Activated CD4-positive, alpha-beta T cell treated with anti-CD3 and anti-CD28 coated beads, Interleukin-2, amount 50 U/mL, for 1 hour (primary cell): ENCODE data around the gene NEK5.
"Not testable (repeated sequence)": the region's sequence is repeated elsewhere in the genome, so short reads cannot be mapped to it uniquely, and the experiment has no call there.

ENCODE experiments used
- DNase-seq: peaks from one replicate; pipeline ENCODE4 v3.0.0-alpha.2; 2020

The NEK5 gene

GRCh38 chr13:52136763-52137162 lies 7.9 kb upstream of the NEK5 start:
- no peak for DNase-seq

- DNase-seq = no peak
Observed at GRCh38 chr13:52130641-52131040, 1.8 kb upstream of the NEK5 start.

GRCh38 chr13:52127783-52128702 lies 830 bp downstream of the NEK5 start:
- peak; percentile 51 for DNase-seq

GRCh38 chr13:52127378-52127777 lies 1.5 kb downstream of the NEK5 start:
- no peak for DNase-seq

GRCh38 chr13:52125547-52125946 lies 3.3 kb downstream of the NEK5 start:
- DNase-seq = no peak

- DNase-seq = no peak
Observed at GRCh38 chr13:52118595-52118994, 10.3 kb downstream of the NEK5 start.

GRCh38 chr13:52118095-52118494 lies 10.8 kb downstream of the NEK5 start:
- DNase-seq = no peak

GRCh38 chr13:52112591-52112990 lies 16.3 kb downstream of the NEK5 start:
- DNase-seq = no peak

- DNase-seq = no peak
Observed at GRCh38 chr13:52109116-52109670, 19.7 kb downstream of the NEK5 start.

- no peak for DNase-seq
Observed at GRCh38 chr13:52105841-52106240, 23.0 kb downstream of the NEK5 start.

GRCh38 chr13:52104624-52105023 lies 24.2 kb downstream of the NEK5 start:
- no peak for DNase-seq

- no peak for DNase-seq
Observed at GRCh38 chr13:52103386-52103785, 25.5 kb downstream of the NEK5 start.

GRCh38 chr13:52102423-52102822 lies 26.4 kb downstream of the NEK5 start:
- DNase-seq = not testable (repeated sequence)

- DNase-seq = no peak
Observed at GRCh38 chr13:52097197-52097596, 31.7 kb downstream of the NEK5 start.

- no peak for DNase-seq
Observed at GRCh38 chr13:52096748-52097147, 32.1 kb downstream of the NEK5 start.

- DNase-seq = no peak
Observed at GRCh38 chr13:52096062-52096461, 32.8 kb downstream of the NEK5 start.

- DNase-seq = no peak
Observed at GRCh38 chr13:52092087-52092486, 36.8 kb downstream of the NEK5 start.

- DNase-seq = no peak
Observed at GRCh38 chr13:52091473-52091872, 37.4 kb downstream of the NEK5 start.

- DNase-seq = no peak
Observed at GRCh38 chr13:52085421-52085820, 43.5 kb downstream of the NEK5 start.

- DNase-seq = not testable (repeated sequence)
Observed at GRCh38 chr13:52084981-52085380, 43.9 kb downstream of the NEK5 start.

- no peak for DNase-seq
Observed at GRCh38 chr13:52082601-52083000, 46.3 kb downstream of the NEK5 start.

GRCh38 chr13:52079891-52080290 lies 49.0 kb downstream of the NEK5 start:
- DNase-seq = not testable (repeated sequence)

GRCh38 chr13:52070929-52071523 lies 57.8 kb downstream of the NEK5 start:
- DNase-seq = no peak

GRCh38 chr13:52067237-52067636 lies 61.6 kb downstream of the NEK5 start:
- DNase-seq = no peak
